Activated CD8-positive, alpha-beta memory T cell treated with anti-CD3 and anti-CD28 coated beads, Interleukin-2, amount 50 U/mL, for 24 hours (primary cell): ENCODE measurements around the gene COQ5.
"Not testable (repeated sequence)": the region's sequence is repeated elsewhere in the genome, so short reads cannot be mapped to it uniquely, and the experiment has no call there.

Source experiments
- DNase-seq: peaks from one replicate; pipeline ENCODE4 v3.0.0-alpha.2; 2020; ENCODE audit errors: extremely low read depth

The COQ5 gene

GRCh38 chr12:120529641-120530417 lies 871 bp upstream of the COQ5 start:
- DNase-seq, result no peak

- no peak for DNase-seq
Observed at GRCh38 chr12:120522568-120522967, 6.4 kb downstream of the COQ5 start.

- DNase-seq, result not testable (repeated sequence)
Observed at GRCh38 chr12:120519324-120519723, 9.6 kb downstream of the COQ5 start.

- no peak for DNase-seq
Observed at GRCh38 chr12:120515496-120515895, 13.5 kb downstream of the COQ5 start.

GRCh38 chr12:120514002-120514401 lies 15.0 kb downstream of the COQ5 start:
- DNase-seq, result no peak

GRCh38 chr12:120508537-120508936 lies 20.4 kb downstream of the COQ5 start:
- DNase-seq, result no peak

GRCh38 chr12:120504587-120504986 lies 24.4 kb downstream of the COQ5 start:
- DNase-seq, result no peak

- no peak for DNase-seq
Observed at GRCh38 chr12:120500581-120500980, 28.4 kb downstream of the COQ5 start.

- DNase-seq, result no peak
Observed at GRCh38 chr12:120498870-120499515, 30.0 kb downstream of the COQ5 start.

GRCh38 chr12:120497524-120498150 lies 31.3 kb downstream of the COQ5 start:
- no peak for DNase-seq

- no peak for DNase-seq
Observed at GRCh38 chr12:120496413-120497340, 32.3 kb downstream of the COQ5 start.

GRCh38 chr12:120495731-120496412 lies 33.1 kb downstream of the COQ5 start, which contains the start of gene DYNLL1:
DYNLL1 (plus strand) TSS chr12:120496113; CDS start chr12:120496422, 309 bp downstream.
- peak; percentile 92 for DNase-seq

GRCh38 chr12:120495186-120495730 lies 33.7 kb downstream of the COQ5 start:
- DNase-seq, result no peak

- DNase-seq, result no peak
Observed at GRCh38 chr12:120490833-120491512, 38.0 kb downstream of the COQ5 start.

- DNase-seq, result no peak
Observed at GRCh38 chr12:120490325-120490724, 38.6 kb downstream of the COQ5 start.

- DNase-seq, result no peak
Observed at GRCh38 chr12:120489018-120489417, 39.9 kb downstream of the COQ5 start.

- no peak for DNase-seq
Observed at GRCh38 chr12:120488057-120488640, 40.8 kb downstream of the COQ5 start.

- not testable (repeated sequence) for DNase-seq
Observed at GRCh38 chr12:120487552-120487951, 41.4 kb downstream of the COQ5 start.

- DNase-seq, result no peak
Observed at GRCh38 chr12:120485961-120486881, 42.7 kb downstream of the COQ5 start.
